ENCODE measurements around the gene NOTCH1.
A peak's percentile ranks its signal among the peaks of the same experiment; 100 is the strongest.

NOTCH1 gene

DNA sequence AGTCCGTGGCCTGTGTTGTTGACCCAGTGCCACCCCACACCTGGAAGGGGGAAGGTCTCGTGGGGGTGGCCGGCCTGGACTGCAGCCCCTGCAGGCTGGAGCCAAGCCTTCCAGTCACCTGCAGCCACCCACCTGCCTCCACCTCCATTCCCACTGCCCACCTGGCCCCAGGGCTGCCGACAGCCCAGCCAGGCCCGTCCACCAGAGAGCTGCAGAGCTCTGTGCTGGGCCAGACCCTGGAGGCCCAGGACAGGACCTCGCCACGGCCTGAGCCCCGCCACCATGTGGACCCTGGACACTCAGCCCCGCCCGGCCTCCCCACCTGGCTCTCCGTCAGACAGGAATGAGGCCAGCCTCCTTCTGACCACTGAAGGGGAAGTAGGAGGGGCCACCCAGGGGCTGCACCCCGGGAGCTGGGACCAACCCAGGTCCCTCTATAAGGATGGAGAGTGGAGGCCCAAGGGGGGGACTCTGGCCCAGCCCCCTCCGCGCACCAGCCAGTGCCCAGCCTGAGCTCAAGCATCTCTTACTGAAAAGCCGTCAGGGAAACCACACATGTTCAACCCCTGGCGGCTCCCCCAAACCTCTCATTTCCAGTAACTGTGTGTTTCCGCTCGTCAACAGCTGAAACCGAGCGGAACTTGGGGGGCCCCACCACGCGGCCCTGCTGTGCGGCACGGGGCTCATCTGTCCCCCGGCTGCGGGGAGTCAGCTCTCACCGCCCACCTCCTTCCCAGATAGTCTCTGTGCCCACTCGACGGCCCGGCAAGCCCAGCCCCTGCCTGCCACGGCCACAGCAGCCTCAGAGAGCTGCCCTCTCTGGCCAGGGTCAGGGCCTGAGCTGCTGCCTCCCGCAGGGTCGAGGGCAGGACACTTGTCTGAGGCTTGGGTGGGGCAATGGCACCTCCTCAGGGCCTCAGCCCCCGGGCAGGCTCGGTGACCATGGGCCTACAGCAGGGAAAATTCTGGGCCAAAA lies 12.8 kb downstream of the NOTCH1 start:
- DNase-seq (ENCODE audit: low read depth in 2 of 2, low spot score in 1 of 2), result peak in 1 of 2 donors; percentile 47

DNA sequence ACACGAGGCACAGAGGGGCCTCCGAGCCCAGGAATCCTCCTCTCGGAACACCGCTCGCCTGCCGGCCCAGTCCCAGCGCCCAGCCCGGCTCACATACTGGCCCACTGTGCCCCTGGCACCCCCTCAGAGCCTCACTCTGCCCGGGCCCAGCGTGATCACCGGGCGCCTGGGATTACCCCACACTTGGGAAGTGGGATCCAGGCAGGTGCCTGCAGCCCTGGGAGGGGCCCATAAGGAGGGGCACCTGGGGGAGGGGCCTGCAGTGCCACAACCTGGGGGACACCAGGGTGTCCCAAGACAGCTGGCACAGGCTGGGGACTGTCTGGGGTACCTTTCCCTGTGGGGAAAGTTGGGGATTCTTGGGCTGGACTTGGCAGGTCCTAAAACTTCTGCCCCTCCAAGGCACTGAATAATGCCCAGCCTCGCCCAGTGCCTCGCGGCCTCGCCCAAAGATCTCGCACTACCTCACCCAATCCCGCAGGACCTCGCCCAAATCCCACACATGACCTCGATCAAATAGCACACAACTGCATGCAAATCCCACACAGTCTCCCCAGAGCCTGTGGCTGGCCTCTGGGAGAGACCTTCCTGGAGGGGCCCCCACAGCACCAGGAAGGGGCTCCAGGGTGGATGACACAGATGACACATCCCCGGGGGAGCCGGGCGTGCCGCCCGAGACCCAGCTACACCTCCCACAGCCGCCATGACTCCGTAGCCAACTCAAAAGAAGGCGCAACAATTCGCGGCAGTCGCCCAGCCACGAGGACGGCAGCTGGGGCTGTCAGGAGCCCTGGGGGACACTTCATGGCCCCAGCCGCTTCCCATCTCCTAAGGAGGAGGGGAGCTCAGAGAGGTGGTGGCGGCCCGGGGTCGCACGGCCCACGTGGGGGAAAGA lies 13.7 kb downstream of the NOTCH1 start:
- no peak for DNase-seq (ENCODE audit: low read depth in 2 of 2, low spot score in 1 of 2)

DNA sequence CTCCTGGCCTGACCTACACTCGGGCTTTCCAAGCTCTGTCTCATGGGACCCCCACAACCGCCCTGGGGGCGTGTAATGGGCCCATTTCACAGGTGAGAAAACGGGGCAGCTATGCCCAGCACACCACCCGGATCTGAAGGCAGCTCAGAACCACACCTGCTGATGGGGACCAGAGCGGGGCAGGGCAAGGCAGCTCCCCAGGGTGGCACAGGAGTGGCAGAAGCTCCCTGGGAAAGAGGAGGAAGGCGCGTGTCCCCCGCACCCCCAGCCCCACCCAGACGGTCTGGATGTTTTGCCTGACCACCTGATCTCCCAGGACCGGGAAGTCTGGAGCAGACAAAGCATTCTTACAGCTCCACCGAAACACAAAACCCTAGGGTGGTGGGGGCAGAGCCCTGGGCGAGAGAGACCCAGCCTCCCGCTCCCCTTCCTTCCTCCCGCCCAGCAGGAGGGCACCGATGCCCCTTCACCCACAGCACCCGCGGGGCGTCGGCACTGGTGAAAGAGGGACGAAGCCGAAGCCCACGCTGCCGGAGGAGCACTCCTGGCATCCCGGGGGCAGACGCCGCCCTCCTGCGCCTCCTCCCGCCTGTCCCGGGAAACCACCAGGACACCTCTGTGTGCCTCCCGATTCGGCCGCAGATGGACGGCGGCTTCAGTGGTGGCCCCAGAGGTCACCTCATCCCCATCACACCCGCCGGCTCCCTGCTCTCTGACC lies 14.5 kb downstream of the NOTCH1 start:
- DNase-seq (ENCODE audit: low read depth in 2 of 2, low spot score in 1 of 2), result no peak

DNA sequence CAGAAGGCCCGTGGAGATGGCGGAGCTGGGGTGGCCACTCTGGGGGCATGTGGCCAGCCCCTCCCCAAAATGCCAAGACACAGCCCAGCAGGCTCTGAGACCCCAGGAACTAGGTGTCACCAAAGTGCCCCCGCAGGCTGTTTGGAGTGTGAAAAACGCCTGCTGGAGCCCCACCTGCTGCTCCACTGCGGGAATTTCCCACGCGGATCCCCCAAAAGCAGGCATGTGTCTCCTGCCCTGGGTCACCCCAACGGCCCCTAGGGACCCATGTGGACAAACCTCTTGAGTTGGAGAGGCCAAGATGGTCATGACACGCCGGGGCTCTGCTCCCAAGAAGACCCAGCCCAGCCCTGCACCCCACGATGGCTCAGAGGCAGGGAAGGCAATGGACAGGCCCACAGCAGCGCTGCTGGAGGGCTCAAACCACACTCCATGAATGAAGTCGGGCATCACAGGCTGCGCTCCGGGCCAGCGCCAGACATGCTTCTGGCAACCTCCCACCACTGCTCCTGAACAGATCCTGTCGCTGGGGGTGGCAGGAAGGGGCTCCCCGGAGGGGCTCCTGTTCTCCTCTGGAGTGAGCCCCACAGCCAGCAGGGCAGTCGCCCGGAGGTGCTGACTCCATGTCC lies 15.3 kb downstream of the NOTCH1 start:
- no peak for DNase-seq (ENCODE audit: low read depth in 2 of 2, low spot score in 1 of 2)

DNA sequence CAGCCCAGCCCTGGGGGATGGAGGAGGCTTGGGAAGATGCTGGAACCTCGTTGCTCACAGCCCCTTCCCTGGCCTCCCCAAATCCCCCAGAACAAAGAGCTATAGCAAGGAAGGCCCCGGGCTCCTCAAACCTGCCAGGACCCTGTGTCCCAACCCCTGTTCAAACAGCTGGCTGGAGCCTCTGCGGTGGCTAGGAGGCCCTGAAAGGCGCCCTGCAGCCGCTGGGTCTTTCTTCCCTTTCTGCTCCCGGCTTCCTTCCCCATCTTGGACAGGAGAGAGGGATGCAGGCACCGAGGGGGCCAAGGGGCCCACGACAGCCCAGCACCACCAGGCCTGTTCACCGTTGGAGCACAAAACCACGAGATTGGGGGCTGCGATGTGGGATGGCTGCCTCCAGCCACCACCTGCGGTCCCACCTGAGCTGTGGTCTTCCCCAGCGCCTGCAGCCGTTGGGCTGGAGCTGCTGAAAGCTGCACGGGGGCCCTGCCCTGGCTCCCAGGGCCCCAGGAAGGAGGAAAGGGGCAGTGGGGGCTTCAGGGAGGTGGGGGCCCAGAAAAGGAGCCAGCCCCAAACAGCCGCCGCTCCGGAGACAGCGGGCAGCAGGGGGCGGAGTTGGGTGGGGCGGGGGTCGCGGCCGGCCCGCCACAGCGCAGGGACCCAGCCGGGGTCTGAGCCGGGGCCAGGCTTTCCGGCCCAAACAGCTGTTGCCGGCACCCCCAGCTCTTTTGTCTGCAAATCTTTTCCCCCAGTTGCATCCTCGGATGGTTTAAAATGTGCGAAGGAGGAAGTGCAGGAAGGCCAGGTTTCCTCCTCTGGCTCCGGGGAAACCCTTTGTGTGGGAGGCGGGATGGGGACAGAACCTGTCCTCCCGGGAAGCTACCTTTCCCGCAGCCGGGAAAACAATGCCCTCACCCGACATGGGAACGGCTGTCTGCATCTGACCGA lies 16.1 kb downstream of the NOTCH1 start:
- DNase-seq (ENCODE audit: low read depth in 2 of 2, low spot score in 1 of 2), result no peak

DNA sequence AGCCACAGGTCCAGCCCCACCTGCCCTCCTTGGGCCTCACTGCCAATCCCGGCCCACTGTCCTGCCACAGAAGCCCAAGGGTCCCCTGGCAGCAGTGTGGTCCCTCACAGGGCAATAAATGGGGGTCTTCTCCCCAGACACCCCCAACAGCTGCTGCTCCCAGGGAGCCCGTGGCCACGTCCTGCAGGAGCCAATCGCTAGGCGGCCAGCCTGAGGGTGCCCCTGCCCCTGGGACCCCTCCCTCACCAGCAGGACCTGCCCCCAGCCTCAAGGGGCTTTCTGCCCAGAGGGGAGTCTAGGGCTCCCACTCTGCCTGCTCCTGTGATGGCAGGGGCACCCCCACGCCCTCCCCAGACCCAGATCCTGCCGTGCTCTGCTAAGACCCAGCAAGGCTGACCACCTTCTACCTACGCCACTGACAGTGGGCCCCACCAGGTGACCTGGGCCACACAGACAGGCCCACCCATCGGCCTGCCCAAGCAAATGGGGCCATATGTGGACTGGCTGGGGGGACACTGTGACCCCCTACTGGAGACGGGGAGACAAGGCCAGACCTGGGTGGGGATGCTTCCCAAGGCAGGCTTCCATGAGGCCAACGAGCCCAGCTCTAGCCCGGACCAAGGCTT lies 17.0 kb downstream of the NOTCH1 start:
- no peak for DNase-seq (ENCODE audit: low read depth in 2 of 2, low spot score in 1 of 2)

DNA sequence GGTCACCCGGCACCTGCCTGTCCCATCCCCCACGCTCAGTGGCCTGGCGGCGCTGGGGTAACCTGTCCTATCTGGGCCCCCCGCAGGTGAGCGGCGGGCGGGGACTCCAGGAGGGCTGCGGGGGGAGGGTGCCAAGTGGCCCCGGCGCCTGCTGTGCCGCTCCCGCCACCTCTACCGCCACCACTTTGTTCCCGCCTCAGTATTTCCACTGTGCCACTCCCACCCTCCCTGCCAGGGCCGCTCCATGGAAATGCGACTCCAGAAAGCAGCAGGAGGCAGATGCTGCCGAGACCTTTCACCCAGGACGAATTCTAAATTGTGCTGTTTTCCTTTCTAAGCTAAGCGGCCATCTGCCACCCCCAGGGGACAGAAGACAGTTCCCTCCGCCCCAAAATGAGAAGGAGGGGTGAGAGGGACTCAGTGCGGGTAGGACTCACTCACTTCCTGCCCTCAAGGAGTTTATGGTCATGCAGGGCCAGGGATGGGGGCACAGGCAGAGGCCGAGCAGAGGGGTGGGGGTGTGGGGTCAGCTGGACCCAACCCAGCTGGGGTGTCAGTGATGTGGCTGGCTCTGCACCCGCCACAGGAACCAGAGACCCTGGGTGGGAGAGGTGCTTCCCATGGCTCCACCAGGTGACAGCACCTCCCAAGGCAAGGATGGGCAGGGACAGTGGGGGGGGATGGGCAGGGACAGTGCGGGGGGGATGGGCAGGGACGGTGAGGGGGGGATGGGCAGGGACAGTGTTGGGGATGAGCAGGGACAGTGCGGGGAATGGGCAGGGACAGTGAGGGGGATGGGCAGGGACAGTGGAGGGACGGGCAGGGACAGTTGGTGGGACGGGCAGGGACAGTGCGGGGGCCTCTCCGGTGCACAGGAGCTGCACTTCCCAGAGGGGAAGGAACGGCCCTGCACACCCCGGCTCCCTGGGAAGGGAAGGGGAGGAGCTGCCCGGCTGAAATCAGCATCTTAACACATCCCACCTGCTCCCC lies 17.8 kb downstream of the NOTCH1 start:
- DNase-seq (ENCODE audit: low read depth in 2 of 2, low spot score in 1 of 2), result no peak

DNA sequence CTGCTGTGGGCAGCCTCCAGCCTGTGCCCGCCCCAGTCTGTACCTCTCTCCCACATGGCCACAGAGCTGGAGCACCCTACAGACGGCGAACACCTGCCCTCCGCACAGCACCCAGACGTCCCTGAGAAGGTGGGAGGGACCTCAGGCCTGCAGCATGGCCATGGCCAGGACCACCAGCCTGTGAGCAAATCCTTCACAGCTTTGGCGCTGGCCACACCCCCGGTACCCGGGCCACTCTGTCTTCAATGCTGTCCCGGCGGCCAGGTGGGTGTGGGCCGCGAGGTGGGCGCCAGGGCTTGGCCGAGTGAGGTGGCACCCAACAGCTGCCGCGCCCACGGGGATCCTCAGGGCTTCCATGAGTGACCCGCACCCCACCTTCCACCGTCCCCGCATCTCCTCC lies 18.7 kb downstream of the NOTCH1 start:
- DNase-seq (ENCODE audit: low read depth in 2 of 2, low spot score in 1 of 2), result no peak

DNA sequence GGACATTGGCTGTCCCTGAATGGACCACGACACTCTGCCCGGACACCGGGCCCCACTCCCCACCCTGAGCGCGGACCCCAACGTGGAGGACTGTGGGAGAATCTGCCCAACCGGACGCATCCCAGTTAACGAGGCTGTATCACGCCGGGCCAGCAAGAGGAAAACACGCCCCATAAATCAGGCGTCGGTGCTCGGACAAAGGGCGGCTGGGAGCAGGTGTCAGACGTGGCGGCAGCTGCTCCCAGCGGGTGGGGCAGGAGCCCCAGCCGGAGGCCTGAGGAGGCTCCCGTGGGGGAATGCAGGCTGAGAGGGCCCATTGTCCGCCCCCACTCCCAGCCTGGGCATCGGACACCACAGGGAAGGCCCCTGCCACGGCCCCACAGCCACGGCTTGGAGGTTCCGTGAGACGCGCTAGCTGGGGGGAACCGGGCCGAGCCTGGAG lies 19.2 kb downstream of the NOTCH1 start:
- DNase-seq (ENCODE audit: low read depth in 2 of 2, low spot score in 1 of 2), result no peak

DNA sequence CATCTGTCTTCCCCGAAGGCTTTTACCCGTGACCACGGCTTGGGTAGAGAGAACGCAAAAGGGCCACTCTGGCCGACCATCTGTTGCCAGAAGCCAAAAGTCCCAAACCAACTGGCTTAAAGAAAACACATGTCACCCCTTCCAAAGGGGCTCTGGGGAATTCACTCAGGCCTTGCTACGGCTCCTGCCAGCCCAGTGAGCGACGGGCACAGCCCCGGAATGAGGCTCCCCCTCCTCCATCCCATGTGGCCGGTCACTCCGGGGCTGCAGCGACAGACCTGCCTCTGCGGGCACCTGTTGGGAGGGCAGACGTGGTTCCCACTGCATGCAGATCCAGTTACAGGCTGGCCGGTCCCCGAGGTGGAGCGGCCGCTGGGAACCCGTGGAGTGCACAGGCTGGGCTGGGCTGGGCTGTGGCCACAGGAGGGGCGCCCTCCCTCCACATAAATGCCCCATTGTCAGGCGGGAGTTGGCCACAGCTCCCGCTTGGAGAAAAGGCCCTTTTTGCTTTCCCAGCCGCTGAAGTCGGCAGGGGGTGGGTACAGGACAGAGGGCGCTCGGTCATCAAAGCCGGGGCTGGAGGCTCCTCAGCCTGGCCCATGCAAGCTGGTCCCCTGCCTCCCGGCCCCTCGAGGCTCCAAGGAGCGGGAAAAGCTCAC lies 19.9 kb downstream of the NOTCH1 start:
- DNase-seq (ENCODE audit: low read depth in 2 of 2, low spot score in 1 of 2), result no peak

DNA sequence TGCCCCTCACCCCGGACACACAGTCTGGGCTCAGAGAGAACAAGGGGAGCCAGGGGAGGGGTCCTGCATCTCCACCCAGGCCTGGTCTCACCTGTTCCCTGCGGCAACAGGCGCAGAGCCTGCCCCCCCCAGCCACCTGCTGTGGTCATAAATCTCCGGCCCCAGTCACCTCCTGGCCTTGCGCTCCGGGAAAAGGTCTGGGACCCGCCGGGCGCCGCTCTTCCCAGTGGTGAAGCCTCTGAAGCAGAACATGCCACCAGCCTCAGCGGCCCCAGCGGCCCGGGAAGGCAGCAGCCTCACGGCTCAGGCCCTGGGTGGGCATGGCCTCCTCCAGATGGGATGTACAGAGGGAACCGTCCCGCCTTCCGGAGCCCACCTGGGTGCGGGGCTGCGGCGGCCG lies 20.6 kb downstream of the NOTCH1 start:
- DNase-seq (ENCODE audit: low read depth in 2 of 2, low spot score in 1 of 2), result no peak

DNA sequence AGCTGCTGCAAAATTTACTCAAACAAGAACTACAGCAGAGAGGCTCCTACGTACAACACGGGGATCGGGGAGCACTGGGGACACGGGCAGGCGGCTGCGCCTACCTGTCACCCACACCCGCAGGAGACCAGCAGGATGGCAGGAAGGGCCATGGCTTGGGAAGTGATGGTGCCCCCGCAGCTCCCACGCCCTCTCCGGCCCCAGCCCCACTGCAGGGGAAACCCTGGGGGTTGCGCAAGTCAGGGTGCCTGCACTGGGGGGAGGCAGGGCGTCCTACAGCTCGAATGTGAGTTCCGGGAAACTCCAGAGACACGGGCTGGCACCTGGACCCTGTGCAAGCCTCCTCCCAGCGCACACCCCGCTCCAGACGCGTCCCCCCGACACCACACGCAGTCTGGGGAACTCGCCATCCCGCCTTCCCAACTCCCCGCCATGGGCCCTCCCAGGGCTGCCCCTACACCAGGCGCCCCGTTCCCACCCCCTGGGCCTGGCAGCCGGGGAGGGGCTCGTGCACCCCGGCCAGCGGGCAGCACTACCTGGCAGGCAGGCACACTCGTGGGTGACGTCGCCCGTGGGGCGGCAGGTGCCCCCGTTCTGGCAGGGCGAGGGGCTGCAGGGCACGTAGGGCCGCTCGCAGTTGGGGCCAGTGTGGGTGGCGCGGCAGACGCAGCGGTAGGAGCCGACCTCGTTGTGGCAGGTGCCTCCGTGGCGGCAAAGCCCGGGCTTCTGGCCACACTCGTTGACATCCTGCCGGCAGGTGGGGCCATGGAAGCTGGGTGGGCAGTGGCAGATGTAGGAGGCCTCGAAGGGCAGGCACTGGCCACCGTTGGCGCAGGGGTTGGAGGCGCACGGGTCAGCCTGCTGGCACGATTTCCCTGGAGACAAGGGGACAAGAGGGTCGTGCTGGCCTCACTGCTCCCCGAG lies 23.3 kb downstream of the NOTCH1 start:
- DNase-seq (ENCODE audit: low read depth in 2 of 2, low spot score in 1 of 2), result no peak

DNA sequence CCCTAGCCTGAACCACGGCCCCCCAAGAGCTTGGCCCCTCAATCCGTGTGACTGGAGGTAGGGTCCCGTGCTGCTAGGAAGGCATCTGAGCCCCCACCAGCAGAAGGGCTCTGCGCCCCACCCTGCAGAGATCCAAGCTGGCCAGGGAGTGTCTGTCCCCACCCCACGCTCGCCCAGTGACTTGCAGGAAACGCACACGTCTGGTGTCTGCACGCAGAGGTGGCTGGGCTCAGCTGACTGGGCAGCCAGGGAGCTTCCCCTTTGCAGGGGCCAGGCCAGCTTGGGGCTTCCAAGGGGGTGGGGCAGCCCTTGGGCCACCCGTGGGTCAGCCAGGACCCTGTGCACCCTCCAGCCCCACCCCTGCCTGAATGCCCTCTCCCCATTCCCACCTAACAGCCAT lies 24.3 kb downstream of the NOTCH1 start:
- DNase-seq (ENCODE audit: low read depth in 2 of 2, low spot score in 1 of 2), result no peak

DNA sequence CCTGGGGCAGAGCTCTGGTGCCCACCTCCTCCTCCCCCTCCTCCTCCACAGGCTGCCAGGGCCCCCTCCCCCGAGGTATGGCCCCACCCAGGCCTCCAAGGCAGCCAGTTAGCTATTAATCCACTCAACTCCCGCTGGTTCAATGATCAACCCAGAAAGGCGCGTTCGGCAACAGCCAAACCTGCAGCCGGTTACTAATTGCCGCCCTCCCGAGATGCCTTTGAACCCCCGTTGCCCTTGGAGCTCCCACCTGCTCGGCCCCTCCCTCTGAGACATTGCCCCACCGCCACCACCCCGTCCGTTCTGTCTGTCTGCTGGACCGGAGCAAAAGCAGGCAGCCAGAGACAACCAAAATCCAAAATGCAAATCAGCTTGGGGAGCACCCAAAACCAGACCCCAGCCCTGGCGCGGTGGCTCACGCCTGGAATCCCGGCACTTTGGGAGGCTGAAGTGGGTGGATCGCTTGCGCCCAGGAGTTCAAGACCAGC lies 25.8 kb downstream of the NOTCH1 start:
- no peak for DNase-seq (ENCODE audit: low read depth in 2 of 2, low spot score in 1 of 2)

DNA sequence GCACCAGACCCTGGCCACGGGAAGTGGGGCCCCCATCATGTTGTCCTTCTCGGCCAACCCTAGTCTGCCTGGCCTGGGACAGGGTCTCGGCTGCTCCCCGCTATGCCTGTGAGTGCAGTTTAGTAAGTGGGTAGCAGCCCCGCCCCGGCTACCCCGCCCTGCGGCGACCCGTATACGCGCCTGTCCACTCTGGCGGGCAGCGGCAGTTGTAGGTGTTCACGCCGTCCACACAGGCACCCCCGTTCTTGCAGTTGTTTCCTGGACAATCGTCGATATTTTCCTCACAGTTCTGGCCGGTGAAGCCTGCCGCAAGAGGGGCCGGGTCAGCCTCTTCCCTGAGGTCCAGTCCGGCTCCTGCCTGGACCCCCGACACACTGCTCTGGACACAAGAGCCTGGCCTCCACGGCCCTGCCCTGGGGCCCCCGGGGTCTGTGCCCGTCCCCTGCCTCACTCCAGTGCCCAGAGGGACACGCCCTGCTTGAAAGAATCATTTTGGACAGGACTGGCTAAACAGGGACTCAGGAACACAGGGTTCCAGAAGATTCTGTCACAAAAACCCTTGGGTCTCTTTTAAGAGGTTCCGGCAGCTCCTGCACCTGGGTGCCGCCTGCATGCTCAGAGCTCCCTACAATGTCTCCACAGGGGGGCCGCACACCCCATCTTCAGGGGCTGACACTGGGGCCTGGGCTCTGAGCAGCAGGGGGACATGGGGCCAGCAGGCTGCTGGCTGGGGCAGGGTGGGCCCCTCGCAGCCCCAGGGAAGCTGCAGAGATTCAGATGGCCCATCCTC lies 26.4 kb downstream of the NOTCH1 start:
- no peak for DNase-seq (ENCODE audit: low read depth in 2 of 2, low spot score in 1 of 2)
